Epithelial cell of esophagus (primary cell): ENCODE measurements around the gene POMGNT1.

ENCODE experiments used
- DNase-seq: peaks from one replicate; pipeline ENCODE4 v3.0.0; 2010; ENCODE audit warnings: low read depth
- H3K4me3 ChIP-seq: 2 replicates; pipeline ENCODE4 v1.5.1; 2011; ENCODE audit warnings: mild to moderate bottlenecking, low read length, control low read depth
- CTCF ChIP-seq: IDR thresholded peaks from 2 replicates; pipeline ENCODE4 v1.5.1; 2011; ENCODE audit warnings: low read depth, mild to moderate bottlenecking, low read length, control low read depth, inconsistent platforms; ENCODE audit not compliant: insufficient read depth; ENCODE audit errors: missing control alignments

The POMGNT1 gene

GRCh38 chr1:46158312-46159281 lies 39.6 kb downstream of the POMGNT1 start:
- DNase-seq: no peak
- no peak for TF ChIP-seq CTCF
- no peak overlapping the region for H3K4me3 ChIP-seq

GRCh38 chr1:46157916-46158311 lies 40.3 kb downstream of the POMGNT1 start:
- DNase-seq: no peak
- no peak for TF ChIP-seq CTCF
- no peak overlapping the region for H3K4me3 ChIP-seq

GRCh38 chr1:46153732-46154131 lies 44.5 kb downstream of the POMGNT1 start:
- no peak for DNase-seq
- no peak for TF ChIP-seq CTCF
- no peak overlapping the region for H3K4me3 ChIP-seq

GRCh38 chr1:46153228-46153627 lies 45.0 kb downstream of the POMGNT1 start:
- no peak overlapping the region for H3K4me3 ChIP-seq

GRCh38 chr1:46152016-46152415 lies 46.2 kb downstream of the POMGNT1 start:
- H3K4me3 ChIP-seq: no peak overlapping the region
- DNase-seq: no peak
- no peak for TF ChIP-seq CTCF

More at GRCh38 chr1:46153228-46153627, 45.0 kb downstream of the POMGNT1 start:
- TF ChIP-seq CTCF: no peak
- DNase-seq: no peak

GRCh38 chr1:46150085-46150484 lies 48.1 kb downstream of the POMGNT1 start:
- H3K4me3 ChIP-seq: no peak overlapping the region
- no peak for TF ChIP-seq CTCF
- DNase-seq: no peak
